Fibroblast of upper back skin (primary cell): Measurements from ENCODE around the gene DROSHA.

ENCODE experiments used
- DNase-seq: peaks from one replicate; pipeline ENCODE4 v3.0.0-alpha.2; 2013

Gene DROSHA

DNA sequence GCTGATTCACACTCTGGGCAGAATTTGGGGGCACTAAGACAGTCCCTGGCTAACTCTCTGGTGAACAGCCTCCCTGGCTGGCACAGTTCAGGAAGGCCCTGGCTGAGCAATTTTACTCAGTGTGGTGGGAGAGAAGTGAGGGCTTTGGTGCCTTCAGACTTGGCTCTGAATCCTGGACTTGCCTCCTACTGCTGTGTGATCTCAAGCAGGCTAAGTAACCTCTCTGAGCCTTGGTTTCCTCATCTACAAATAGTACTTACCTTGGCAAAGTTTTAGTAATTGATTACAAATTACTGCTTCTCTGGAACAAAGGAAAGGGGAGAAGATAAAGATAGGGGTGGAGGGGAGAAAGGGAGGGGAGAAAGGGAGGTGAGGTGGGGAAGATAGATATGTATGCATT is 153.8 kb downstream of the DROSHA start:
- no peak for DNase-seq

DNA sequence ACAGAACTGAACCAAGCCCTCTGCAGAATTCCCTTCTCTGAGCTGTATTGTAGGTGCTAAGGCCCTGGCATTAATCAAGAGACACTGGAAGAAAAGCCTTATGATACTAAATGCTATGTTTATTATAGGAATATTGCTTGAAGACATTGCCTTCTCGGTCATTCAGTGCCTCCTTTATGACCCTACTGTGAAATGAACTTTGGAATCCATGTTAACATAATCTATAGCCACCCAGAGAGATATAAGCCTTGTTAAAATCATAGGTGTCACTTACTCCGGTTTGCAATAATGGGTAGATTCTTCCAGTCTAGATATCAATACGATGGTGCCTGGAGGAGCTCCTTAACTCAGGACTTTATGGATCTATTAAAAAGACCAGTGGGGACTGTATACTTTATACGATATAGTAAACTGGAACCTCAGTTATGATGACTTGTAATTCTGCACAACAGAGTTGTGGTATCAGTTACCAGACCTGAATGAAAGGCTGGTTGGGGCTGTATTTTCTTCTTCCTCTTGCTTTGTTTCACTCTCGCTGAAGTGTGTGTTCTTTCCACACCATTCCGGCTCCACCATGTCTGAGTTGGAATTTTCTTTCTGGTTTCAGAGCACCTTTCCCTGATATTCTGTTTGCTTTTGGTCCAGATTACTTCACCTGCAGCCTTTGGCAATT is 154.5 kb downstream of the DROSHA start:
- no peak for DNase-seq

GRCh38 chr5:31375999-31376720 is 155.7 kb downstream of the DROSHA start:
- DNase-seq: no peak

DNA sequence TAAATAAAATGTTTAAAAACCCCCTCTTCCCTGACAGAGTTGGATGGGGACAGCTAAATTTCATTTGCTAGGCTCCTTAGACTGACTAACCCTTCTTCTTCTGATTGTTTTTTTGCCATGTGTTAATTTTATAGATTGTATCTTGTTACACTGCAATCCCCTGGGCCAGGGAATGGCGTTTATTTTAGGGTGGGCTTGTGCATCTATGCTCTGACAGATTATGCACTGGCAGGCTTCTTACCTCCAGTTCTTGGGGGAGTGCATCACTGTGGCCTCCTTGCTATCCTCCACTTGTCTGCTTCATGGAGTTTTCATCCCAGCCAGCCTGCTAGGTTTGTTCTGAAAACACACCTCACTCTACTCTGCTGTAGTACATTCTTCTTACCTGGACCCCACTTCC is 159.8 kb downstream of the DROSHA start:
- no peak for DNase-seq

GRCh38 chr5:31366941-31367340 is 165.0 kb downstream of the DROSHA start:
- DNase-seq: peak; percentile 77

- DNase-seq: no peak
These were observed 166.1 kb downstream of the DROSHA start for GRCh38 chr5:31365776-31366175.

GRCh38 chr5:31364881-31365636 is 166.8 kb downstream of the DROSHA start:
- peak; percentile 88 for DNase-seq

DNA sequence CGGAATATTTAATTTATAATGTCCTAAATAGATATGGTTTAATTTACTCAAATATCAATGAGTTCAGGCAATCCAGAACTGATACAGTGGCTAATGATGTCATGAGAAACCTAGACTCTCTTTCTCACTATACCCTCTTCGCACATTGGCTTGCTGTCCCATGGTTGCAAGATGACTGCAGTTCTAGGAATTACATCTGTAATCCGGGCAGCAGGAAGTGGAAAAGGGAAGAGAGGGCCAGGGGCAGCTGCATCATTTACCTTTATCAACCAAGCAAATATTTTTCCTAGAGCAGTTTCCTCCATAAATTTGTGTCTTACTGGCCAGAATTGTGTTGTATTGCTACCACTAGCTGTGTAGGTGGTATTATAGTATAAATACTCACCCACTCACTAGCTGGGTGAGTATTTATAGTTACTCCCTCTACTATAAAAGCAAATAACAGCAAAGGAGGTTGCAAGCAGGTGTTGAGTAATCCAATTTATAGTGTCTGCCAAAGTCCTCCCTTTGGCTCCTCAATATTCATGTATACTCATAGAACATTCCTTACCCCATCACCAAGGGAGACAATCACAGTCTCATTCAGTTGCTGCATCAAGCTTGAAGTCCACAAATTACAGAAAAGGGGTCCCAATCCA is 168.8 kb downstream of the DROSHA start:
- peak; percentile 41 for DNase-seq

DNA sequence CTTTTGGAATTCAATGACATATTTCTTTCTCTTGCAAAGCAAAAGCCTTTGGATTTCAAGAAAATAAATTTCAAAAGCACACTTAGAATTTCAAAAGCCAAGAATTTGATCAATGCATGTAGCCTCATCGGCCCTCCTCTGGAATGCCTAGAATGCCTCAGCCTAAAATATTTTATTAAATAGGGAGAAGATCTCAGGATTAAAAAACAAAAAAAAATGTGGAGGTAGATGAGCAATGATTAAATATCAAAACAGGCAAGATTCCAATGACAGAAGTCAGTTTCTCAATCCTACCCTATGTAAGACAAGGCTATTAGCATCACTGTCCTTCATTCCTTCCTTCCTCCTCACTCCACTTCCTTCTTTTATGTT is 169.4 kb downstream of the DROSHA start:
- DNase-seq: peak; percentile 85

GRCh38 chr5:31361704-31362528 is 170.0 kb downstream of the DROSHA start:
- DNase-seq: peak; percentile 39

- peak; percentile 71 for DNase-seq
These were observed 170.7 kb downstream of the DROSHA start for GRCh38 chr5:31361234-31361633.

GRCh38 chr5:31359839-31360238 is 172.1 kb downstream of the DROSHA start:
- DNase-seq: no peak

DNA sequence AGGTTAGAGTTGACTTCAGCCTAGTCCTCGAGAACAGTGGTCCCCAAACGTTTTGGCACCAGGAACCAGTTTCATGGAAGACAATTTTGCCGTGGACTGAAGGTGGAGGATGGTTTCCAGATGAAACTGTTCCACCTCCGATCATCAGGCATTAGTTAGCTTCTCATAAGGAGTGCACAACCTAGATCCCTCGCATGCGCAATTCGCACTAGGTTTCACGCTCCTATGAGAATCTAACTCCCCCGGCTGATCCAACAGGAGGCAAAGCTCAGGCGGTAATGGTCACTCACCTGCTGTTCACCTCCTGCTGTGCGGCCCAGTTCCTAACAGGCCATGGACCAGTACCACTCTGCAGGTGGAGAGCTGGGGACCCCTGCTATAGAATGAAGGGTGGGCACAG is 174.9 kb downstream of the DROSHA start:
- DNase-seq: no peak

DNA sequence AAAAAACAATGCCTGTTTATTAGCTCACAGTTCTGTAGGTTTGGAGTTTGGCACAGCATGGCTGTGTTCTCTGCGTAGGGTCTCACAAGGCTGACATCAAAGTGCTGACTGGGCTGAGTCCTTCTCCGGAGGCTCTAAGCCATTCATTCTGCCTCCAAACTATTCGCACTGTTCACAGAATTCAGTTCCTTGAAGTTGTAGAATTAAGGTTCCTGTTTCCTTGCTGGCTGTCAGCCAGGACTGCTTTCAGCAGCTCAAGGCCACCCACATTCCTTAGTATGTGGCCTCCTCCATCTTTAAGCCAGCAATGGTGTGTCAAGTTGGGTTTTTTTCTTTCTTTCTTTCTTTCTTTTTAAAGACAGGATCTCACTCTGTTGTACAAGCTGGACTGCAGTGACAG is 176.6 kb downstream of the DROSHA start:
- no peak for DNase-seq
